Prostate gland (tissue), 2 donors: ENCODE data around the gene BIN1.

Source experiments
- CTCF ChIP-seq, 4 experiments: fragments of 200-600 bp in 2 of 4; fragments of 450-650 bp in 2 of 4; sonication (generic) in 2 of 4; IDR thresholded peaks; 1 replicate in 3 of 4; 2 replicates in 1 of 4; pipeline ENCODE4 v1.5.1; 2016 to 2019; ENCODE audit warnings: antibody characterized with exemption in 4 of 4, mild to moderate bottlenecking in 2 of 4, moderate library complexity in 2 of 4
- POLR2A ChIP-seq: fragments of 450-650 bp; IDR thresholded peaks from one replicate; pipeline ENCODE4 v1.6.1; 2016; ENCODE audit warnings: antibody characterized with exemption, mild to moderate bottlenecking
- POLR2AphosphoS5 ChIP-seq: sonication (generic); formaldehyde crosslinking; IDR thresholded peaks from one replicate; pipeline ENCODE4 v1.6.1; 2017; ENCODE audit warnings: antibody characterized with exemption

GRCh38 chr2:127095784-127096183 lies 11.2 kb downstream of the BIN1 start:
- TF ChIP-seq CTCF (IDR thresholded peaks at IDR 0.05) = no peak
- TF ChIP-seq POLR2A = no peak
- no peak for TF ChIP-seq POLR2AphosphoS5
